GM18909 (cell line): ENCODE measurements around the gene RASSF3.

Experiments
- ATAC-seq: cut with Tn5 transposase; IDR thresholded peaks from one replicate; pipeline ENCODE4 v1.9.1; 2021; ENCODE audit warnings: mild to moderate bottlenecking; ENCODE audit not compliant: unreplicated experiment, poor library complexity

RASSF3 gene

DNA sequence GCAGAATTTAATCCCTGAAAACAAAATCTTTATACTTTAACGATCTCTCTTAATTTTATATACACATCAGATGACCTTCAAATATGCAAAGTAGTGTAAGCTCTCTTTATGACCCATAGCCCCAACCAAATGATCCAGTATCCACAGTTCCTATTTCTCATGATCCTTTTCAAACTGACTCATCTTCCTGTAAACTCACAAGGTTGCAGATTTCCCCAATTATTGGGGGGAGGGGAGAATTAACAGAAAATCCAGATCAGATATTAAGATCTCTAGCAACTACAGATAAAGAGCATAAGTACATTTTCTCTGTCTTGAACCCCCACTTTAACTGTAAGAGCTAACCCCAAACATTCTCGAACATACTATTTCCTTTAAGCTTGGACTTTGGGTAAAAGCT, 136.4 kb downstream of the RASSF3 start:
- no peak for ATAC-seq
